Loucy (cell line): ENCODE results near the gene KRTAP9-3.
"Not testable (repeated sequence)": the region's sequence is repeated elsewhere in the genome, so short reads cannot be mapped to it uniquely, and the experiment has no call there.

Experiments used
- EZH2phosphoT487 ChIP-seq: fragments of 200-600 bp; IDR thresholded peaks from 2 replicates; pipeline ENCODE4 v1.6.1; 2018; ENCODE audit warnings: antibody characterized with exemption, mild to moderate bottlenecking, moderate library complexity, borderline replicate concordance
- TF ChIP-seq, protein P1 (sequence below): fragments of 200-600 bp; sonication (generic); conservative IDR thresholded peaks from 2 replicates; pipeline ENCODE4 v1.5.1; 2014; ENCODE audit warnings: mild to moderate bottlenecking, antibody characterized with exemption, low read length

DNA sequence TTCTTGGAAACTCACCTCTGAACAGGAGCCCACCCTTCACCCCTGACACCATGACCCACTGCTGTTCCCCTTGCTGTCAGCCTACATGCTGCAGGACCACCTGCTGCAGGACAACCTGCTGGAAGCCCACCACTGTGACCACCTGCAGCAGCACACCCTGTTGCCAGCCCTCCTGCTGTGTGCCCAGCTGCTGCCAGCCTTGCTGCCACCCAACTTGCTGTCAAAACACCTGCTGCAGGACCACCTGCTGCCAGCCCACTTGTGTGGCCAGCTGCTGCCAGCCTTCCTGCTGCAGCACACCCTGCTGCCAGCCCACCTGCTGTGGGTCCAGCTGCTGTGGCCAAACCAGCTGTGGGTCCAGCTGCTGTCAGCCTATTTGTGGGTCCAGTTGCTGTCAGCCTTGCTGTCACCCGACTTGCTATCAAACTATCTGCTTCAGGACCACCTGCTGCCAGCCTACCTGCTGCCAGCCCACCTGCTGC is 42.4 kb upstream of the KRTAP9-3 start, which contains the start of gene KRTAP9-1:
- TF ChIP-seq, protein P1, sequence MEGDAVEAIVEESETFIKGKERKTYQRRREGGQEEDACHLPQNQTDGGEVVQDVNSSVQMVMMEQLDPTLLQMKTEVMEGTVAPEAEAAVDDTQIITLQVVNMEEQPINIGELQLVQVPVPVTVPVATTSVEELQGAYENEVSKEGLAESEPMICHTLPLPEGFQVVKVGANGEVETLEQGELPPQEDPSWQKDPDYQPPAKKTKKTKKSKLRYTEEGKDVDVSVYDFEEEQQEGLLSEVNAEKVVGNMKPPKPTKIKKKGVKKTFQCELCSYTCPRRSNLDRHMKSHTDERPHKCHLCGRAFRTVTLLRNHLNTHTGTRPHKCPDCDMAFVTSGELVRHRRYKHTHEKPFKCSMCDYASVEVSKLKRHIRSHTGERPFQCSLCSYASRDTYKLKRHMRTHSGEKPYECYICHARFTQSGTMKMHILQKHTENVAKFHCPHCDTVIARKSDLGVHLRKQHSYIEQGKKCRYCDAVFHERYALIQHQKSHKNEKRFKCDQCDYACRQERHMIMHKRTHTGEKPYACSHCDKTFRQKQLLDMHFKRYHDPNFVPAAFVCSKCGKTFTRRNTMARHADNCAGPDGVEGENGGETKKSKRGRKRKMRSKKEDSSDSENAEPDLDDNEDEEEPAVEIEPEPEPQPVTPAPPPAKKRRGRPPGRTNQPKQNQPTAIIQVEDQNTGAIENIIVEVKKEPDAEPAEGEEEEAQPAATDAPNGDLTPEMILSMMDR = not testable (repeated sequence)
- TF ChIP-seq EZH2phosphoT487 = not testable (repeated sequence)
